ENCODE results near the gene FBXO2. TPM values are rescaled to one million over a fixed set of nuclear protein-coding genes. Genes with fewer than 3 reads are reported as not detected.

The FBXO2 gene
- total and polyA plus RNA-seq, 10 of the 15 experiments (the other 5 are each of a cell fraction or from before 2014, with no cell fraction given) = 0.06 to 0.41 (median 0.18) TPM; not detected in 4

DNA sequence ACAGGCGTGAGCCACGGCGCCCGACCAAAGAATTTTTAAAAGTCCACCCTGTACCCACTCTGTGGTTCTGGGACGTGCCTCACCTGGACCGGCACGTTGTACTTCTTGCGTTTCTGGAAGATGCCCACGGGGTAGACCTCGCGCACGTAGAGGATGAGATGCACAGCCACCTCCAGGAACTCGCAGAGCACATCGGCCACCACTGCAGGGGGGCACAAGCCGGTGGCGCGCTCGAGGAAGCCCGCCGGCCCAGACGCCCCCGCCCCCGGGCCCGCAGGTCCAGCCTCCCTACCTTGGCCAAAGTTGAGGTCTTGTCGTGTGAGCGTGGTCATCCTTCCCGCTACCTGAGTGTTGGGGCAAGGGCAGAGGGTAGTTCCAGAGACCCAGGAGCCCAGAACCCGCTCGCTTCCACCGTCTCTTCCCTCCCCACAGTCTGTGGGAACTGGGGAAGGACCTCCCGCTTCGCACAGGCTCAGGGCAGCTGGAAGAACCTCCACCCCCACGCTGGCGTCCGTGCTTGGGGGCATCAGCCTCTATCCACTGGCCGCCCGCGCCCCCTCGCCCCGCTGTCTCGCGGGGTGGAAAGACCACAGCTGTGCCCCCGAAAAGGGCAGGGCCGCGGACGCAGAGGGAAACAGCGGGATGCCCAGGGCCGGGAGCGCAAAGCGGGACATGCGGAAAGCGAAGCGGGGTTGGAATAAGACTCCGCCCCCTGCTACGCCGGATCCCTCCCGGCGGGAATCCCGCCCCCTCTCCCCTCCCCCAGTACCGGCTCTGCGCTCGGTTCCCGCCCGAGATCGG lies 26.2 kb upstream of the FBXO2 start:
- no peak; a peak in 2 of 4 replicates for TF ChIP-seq IKZF2 (IDR thresholded peaks at IDR 0.05)
- 0 out of 2 replicates have a peak, but pooled peaks have one; percentile 3 for TF ChIP-seq NR2F1 (conservative IDR thresholded peaks at IDR 0.05)
- no peak for TF ChIP-seq ZNF384 (IDR thresholded peaks at IDR 0.05; ENCODE audit: borderline replicate concordance, low read depth, low read length)
- TF ChIP-seq NFXL1 (IDR thresholded peaks at IDR 0.05; ENCODE audit: borderline replicate concordance) = no peak
- TF ChIP-seq, protein P1, sequence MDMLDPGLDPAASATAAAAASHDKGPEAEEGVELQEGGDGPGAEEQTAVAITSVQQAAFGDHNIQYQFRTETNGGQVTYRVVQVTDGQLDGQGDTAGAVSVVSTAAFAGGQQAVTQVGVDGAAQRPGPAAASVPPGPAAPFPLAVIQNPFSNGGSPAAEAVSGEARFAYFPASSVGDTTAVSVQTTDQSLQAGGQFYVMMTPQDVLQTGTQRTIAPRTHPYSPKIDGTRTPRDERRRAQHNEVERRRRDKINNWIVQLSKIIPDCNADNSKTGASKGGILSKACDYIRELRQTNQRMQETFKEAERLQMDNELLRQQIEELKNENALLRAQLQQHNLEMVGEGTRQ (IDR thresholded peaks at IDR 0.05; ENCODE audit: borderline replicate concordance, low read depth, low read length) = no peak
- TF ChIP-seq IKZF1 (conservative IDR thresholded peaks at IDR 0.05) = peak; percentile 57
- 0 out of 2 replicates have a peak, but pooled peaks have one; percentile 44 for TF ChIP-seq POLR2AphosphoS2 (IDR thresholded peaks at IDR 0.05; ENCODE audit: low read depth, low read length)
- 0 out of 2 replicates have a peak, but pooled peaks have one; percentile 13 for TF ChIP-seq EED (IDR thresholded peaks at IDR 0.05; ENCODE audit: low read depth)
- TF ChIP-seq EP300 (IDR thresholded peaks at IDR 0.05; ENCODE audit: borderline replicate concordance in 1 of 2, control insufficient read depth in 1 of 2, low read depth in 2 of 2, low read length in 2 of 2) = 0 out of 4 replicates have a peak, but pooled peaks of 1 of the 2 experiments have one; percentile 8
- no peak for TF ChIP-seq DPF2 (IDR thresholded peaks at IDR 0.05)
- 0 out of 2 replicates have a peak, but pooled peaks have one; percentile 15 for TF ChIP-seq HDGF (IDR thresholded peaks at IDR 0.05)
- no peak for TF ChIP-seq EZH2 (IDR thresholded peaks at IDR 0.05; ENCODE audit: borderline replicate concordance, control insufficient read depth, low read depth, low read length)
- 0 out of 2 replicates have a peak, but pooled peaks have one; percentile 6 for TF ChIP-seq RUNX3 (IDR thresholded peaks at IDR 0.05; ENCODE audit: low read length)
- SMC1A ChIA-PET (ENCODE audit: uncharacterized antibody, unreplicated experiment) = no interaction called here
- CTCF ChIA-PET = interaction anchor here (2.2 to 2.7 kb wide), 2 partner anchors 16 kb away, joined by 9 to 17 read pairs; partner anchors contain the start of gene FBXO6
- peak overlapping the region; percentile 93 for H2AFZ ChIP-seq (ENCODE audit: control insufficient read depth, low read depth, low read length)
- in situ Hi-C loops (cut with MboI) = no loop called here
- peak; percentile 49 for ATAC-seq
- H3K79me2 ChIP-seq (ENCODE audit: control insufficient read depth, insufficient read depth, low read length) = peaks cover 2% of the 10 kb centered on the region
- POLR2A ChIA-PET = interaction anchor here (1.2 to 2.5 kb wide), 4 partner anchors 16 to 667 kb away, joined by 4 to 14 read pairs (median 4); partner anchors contain the start of gene FBXO6
- no peaks in the 10 kb centered on the region for H3K9me3 ChIP-seq (replicated peaks; ENCODE audit: control insufficient read depth, insufficient read depth, low read length)
- intact Hi-C loops (cut with micrococcal nuclease; ENCODE audit: unreplicated experiment) = loop anchor here (1.0 kb wide), 1 partner anchor 28 kb away; no protein-coding TSS in a partner anchor
- peak overlapping the region; percentile 93 for H3K4me3 ChIP-seq
- no peaks in the 10 kb centered on the region for H3K4me1 ChIP-seq (ENCODE audit: control insufficient read depth, insufficient read depth, low read length)
- no peak for FAIRE-seq
- no TSS peak for BruUV-seq (replicated peaks)
- 20% methylated on average over 38 of the region's 65 CpGs for WGBS (ENCODE audit: insufficient coverage, insufficient replicate concordance, low lambda C conversion rate, missing lambda C conversion rate)
- RAD21 ChIA-PET (ENCODE audit: unreplicated experiment) = interaction anchor here (2.4 kb wide), 1 partner anchor 16 kb away, joined by 28 read pairs; the partner anchor contains the start of gene FBXO6
- no peaks in the 10 kb centered on the region for H4K20me1 ChIP-seq (ENCODE audit: control insufficient read depth, insufficient read depth)
- H3K9ac ChIP-seq (ENCODE audit: control insufficient read depth, insufficient read depth, low read length) = peak overlapping the region; percentile 85
- H3K4me2 ChIP-seq (ENCODE audit: control insufficient read depth, insufficient read depth) = peak overlapping the region; percentile 58
- DNase-seq (ENCODE audit: low read depth, low spot score) = no peak
- peaks cover 0 to under 1% of the 10 kb centered on the region in 2 experiments; a peak in 2 of 4 replicates for H3K36me3 ChIP-seq (ENCODE audit: control insufficient read depth in 2 of 2, insufficient read depth in 2 of 2, low read length in 1 of 2)
- no peaks in the 10 kb centered on the region for H3K27me3 ChIP-seq (replicated peaks in 1 of 2; ENCODE audit: control insufficient read depth in 2 of 2, insufficient read depth in 2 of 2, low read length in 1 of 2)
- peak overlapping the region; percentile 70 for H3K27ac ChIP-seq (ENCODE audit: control insufficient read depth, insufficient read depth)

Measured in GM12878 (cell line).